K562 (cell line): ENCODE measurements around the gene FIGLA. TPM values are rescaled to one million over a fixed set of nuclear protein-coding genes. Genes with fewer than 3 reads are reported as not detected.

Source experiments
- ADNP ChIP-seq: fragments of 200-800 bp; sonication (Bioruptor generic); IDR thresholded peaks from 2 replicates; pipeline ENCODE4 v1.6.1; 2016; ENCODE audit warnings: missing genetic modification characterization, missing compliant biosample characterization
- CHD2 ChIP-seq: IDR thresholded peaks from 2 replicates; pipeline ENCODE4 v1.6.1; 2011; ENCODE audit warnings: low read depth, low read length
- FUS ChIP-seq: fragments of 200-400 bp; formaldehyde crosslinking; optimal IDR thresholded peaks from 2 replicates; pipeline ENCODE3; 2017; ENCODE audit warnings: low read depth, low read length
- HNRNPH1 ChIP-seq: fragments of 200-400 bp; formaldehyde crosslinking; optimal IDR thresholded peaks from 2 replicates; pipeline ENCODE3; 2017; ENCODE audit warnings: low read depth, mild to moderate bottlenecking, low read length, moderate library complexity
- MEF2D ChIP-seq: conservative IDR thresholded peaks from 2 replicates; pipeline ENCODE4 v1.6.1; 2016; ENCODE audit warnings: low read depth, missing genetic modification characterization, missing compliant biosample characterization
- MTA1 ChIP-seq: fragments of 450-650 bp; IDR thresholded peaks from 2 replicates; pipeline ENCODE4 v1.6.1; 2017; ENCODE audit warnings: borderline replicate concordance
- MTA2 ChIP-seq: fragments of 450-650 bp; IDR thresholded peaks from 2 replicates; pipeline ENCODE4 v1.6.1; 2016; ENCODE audit warnings: low read depth
- NBN ChIP-seq: fragments of 450-650 bp; IDR thresholded peaks from 2 replicates; pipeline ENCODE4 v1.6.1; 2016; ENCODE audit warnings: low read depth, mild to moderate bottlenecking
- NR2C2 ChIP-seq, 2 experiments: fragments of 200-800 bp in 1 of 2; sonication (Bioruptor generic) in 1 of 2; sonication (generic) in 1 of 2; formaldehyde crosslinking in 1 of 2; IDR thresholded peaks; 2 replicates each; pipeline versions ENCODE4 v1.6.1 to v1.8.0; 2016 to 2022; ENCODE audit warnings: mild to moderate bottlenecking in 1 of 2, missing compliant biosample characterization in 1 of 2, missing genetic modification characterization in 1 of 2, missing genetic modification reagents in 1 of 2
- RBM15 ChIP-seq: fragments of 200-400 bp; formaldehyde crosslinking; IDR thresholded peaks from 2 replicates; pipeline ENCODE4 v1.6.1; 2018; ENCODE audit warnings: mild to moderate bottlenecking, low read length, moderate library complexity; ENCODE audit not compliant: insufficient read depth
- SIN3A ChIP-seq, 2 experiments: fragments of 150-350 bp in 1 of 2; IDR thresholded peaks; 2 replicates each; pipeline ENCODE4 v1.6.1; 2011 to 2016; ENCODE audit warnings: borderline replicate concordance in 2 of 2, low read depth in 2 of 2, low read length in 2 of 2, mild to moderate bottlenecking in 2 of 2, moderate library complexity in 2 of 2; ENCODE audit not compliant: control insufficient read depth in 1 of 2
- TAF9B ChIP-seq: fragments of 450-650 bp; IDR thresholded peaks from 2 replicates; pipeline ENCODE4 v1.6.1; 2018; ENCODE audit warnings: mild to moderate bottlenecking; ENCODE audit not compliant: partially characterized antibody
- polyA plus RNA-seq, 8 experiments: library from polyadenylated mRNA; depleted of rRNA in 4 of 8; stranded (reverse) in 5 of 8; unstranded in 3 of 8; fragments of >200 nt; fragmentation: Nextera tagmentation in 2 of 8; fragmentation: Illumina TruSeq in 1 of 8; extraction: Ambion mirVana in 2 of 8; extraction: Trizol in 1 of 8; gene quantifications; 2 replicates each; pipeline versions ENCODE4 v1.2.1 to v1.2.3, GENCODE V29; 2011 to 2014; ENCODE audit warnings: inconsistent platforms in 1 of 8, missing spikeins in 1 of 8
- total RNA-seq, 7 experiments: library from RNA; depleted of rRNA in 6 of 7; stranded (reverse); fragments of >200 nt in 6 of 7; fragmentation: Illumina TruSeq in 2 of 7; extraction: Trizol in 2 of 7; gene quantifications; 2 replicates each; pipeline versions ENCODE4 v1.2.1 to v1.2.3, GENCODE V29; 2011 to 2021; ENCODE audit warnings: low replicate concordance in 1 of 7
- TF ChIP-seq, protein P1 (sequence below): fragments of 450-650 bp; formaldehyde crosslinking; IDR thresholded peaks from 2 replicates; pipeline ENCODE4 v1.4.0; 2022; ENCODE audit warnings: missing genetic modification characterization
- TF ChIP-seq, protein P2 (sequence below), 2 experiments: fragments of 450-650 bp; IDR thresholded peaks; 2 replicates each; pipeline ENCODE4 v1.6.1; 2018; ENCODE audit warnings: mild to moderate bottlenecking in 2 of 2, low read depth in 1 of 2; ENCODE audit not compliant: partially characterized antibody in 2 of 2
- TF ChIP-seq, protein P3 (sequence below): fragments of 250-450 bp; sonication (Bioruptor Pico); IDR thresholded peaks from 2 replicates; pipeline ENCODE4 v1.5.0; 2022; ENCODE audit warnings: mild to moderate bottlenecking
- TF ChIP-seq, protein P4 (sequence below): fragments of 250-450 bp; sonication (Bioruptor Pico); IDR thresholded peaks from 2 replicates; pipeline ENCODE4 v1.4.0; 2020; ENCODE audit warnings: borderline replicate concordance
- TF ChIP-seq, protein P5 (sequence below): fragments of 450-650 bp; conservative IDR thresholded peaks from 2 replicates; pipeline ENCODE4 v1.6.1; 2016; ENCODE audit warnings: missing genetic modification characterization, low read depth, mild to moderate bottlenecking, control low read depth, missing compliant biosample characterization

Gene FIGLA
- total and polyA plus RNA-seq, 9 of the 15 experiments (the other 6 are each of a cell fraction or from before 2014, with no cell fraction given), result not detected

DNA sequence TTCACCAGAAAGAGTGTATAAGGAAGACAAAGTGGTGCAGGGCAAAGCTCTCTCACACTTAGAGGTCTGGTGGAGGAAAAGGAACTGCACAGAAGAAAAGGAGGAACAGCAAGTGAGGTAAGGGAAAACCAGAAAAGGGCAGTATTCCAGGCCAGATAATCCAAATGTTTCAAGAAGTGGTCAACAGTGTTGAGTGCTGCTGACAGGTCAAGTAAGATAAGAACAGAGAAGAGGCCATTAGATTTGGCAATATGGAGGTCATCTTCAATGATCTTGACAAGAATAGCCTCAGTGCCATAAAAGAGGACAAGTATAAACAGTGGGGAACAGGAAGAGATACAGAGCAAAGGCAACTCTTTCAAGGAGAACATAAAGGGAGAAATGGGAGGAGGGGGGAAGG is 37.4 kb downstream of the FIGLA start (continued):
- TF ChIP-seq CHD2 (no peak), RBM15 (no peak), TAF9B (no peak), NBN (peak; percentile 60; the same call in 1 of the 2 replicates), ADNP (tag) (no peak), MTA2 (0 out of 2 replicates have a peak, but pooled peaks have one; percentile 19), SIN3A (IDR thresholded peaks at IDR 0.05; ENCODE audit: borderline replicate concordance in 2 of 2, control insufficient read depth in 1 of 2, low read depth in 2 of 2, low read length in 2 of 2) (no peak), MEF2D (peak; percentile 63; the same call in 1 of the 2 replicates), NR2C2 (CRISPR knock-in tag; IDR thresholded peaks at IDR 0.05) (no peak), NR2C2 (tag; IDR thresholded peaks at IDR 0.05) (peak; percentile 47), HNRNPH1 (no peak), FUS (no peak), MTA1 (peak; percentile 82; the same call in 1 of the 2 replicates)
- TF ChIP-seq, protein P1, sequence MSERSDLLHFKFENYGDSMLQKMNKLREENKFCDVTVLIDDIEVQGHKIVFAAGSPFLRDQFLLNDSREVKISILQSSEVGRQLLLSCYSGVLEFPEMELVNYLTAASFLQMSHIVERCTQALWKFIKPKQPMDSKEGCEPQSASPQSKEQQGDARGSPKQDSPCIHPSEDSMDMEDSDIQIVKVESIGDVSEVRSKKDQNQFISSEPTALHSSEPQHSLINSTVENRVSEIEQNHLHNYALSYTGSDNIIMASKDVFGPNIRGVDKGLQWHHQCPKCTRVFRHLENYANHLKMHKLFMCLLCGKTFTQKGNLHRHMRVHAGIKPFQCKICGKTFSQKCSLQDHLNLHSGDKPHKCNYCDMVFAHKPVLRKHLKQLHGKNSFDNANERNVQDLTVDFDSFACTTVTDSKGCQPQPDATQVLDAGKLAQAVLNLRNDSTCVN (CRISPR knock-in tag), result no peak
- TF ChIP-seq, protein P2, sequence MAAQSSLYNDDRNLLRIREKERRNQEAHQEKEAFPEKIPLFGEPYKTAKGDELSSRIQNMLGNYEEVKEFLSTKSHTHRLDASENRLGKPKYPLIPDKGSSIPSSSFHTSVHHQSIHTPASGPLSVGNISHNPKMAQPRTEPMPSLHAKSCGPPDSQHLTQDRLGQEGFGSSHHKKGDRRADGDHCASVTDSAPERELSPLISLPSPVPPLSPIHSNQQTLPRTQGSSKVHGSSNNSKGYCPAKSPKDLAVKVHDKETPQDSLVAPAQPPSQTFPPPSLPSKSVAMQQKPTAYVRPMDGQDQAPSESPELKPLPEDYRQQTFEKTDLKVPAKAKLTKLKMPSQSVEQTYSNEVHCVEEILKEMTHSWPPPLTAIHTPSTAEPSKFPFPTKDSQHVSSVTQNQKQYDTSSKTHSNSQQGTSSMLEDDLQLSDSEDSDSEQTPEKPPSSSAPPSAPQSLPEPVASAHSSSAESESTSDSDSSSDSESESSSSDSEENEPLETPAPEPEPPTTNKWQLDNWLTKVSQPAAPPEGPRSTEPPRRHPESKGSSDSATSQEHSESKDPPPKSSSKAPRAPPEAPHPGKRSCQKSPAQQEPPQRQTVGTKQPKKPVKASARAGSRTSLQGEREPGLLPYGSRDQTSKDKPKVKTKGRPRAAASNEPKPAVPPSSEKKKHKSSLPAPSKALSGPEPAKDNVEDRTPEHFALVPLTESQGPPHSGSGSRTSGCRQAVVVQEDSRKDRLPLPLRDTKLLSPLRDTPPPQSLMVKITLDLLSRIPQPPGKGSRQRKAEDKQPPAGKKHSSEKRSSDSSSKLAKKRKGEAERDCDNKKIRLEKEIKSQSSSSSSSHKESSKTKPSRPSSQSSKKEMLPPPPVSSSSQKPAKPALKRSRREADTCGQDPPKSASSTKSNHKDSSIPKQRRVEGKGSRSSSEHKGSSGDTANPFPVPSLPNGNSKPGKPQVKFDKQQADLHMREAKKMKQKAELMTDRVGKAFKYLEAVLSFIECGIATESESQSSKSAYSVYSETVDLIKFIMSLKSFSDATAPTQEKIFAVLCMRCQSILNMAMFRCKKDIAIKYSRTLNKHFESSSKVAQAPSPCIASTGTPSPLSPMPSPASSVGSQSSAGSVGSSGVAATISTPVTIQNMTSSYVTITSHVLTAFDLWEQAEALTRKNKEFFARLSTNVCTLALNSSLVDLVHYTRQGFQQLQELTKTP (IDR thresholded peaks at IDR 0.05; ENCODE audit: low read depth in 1 of 2, partially characterized antibody in 2 of 2), result peak in 1 of 2 experiments; percentile 48
- TF ChIP-seq, protein P3, sequence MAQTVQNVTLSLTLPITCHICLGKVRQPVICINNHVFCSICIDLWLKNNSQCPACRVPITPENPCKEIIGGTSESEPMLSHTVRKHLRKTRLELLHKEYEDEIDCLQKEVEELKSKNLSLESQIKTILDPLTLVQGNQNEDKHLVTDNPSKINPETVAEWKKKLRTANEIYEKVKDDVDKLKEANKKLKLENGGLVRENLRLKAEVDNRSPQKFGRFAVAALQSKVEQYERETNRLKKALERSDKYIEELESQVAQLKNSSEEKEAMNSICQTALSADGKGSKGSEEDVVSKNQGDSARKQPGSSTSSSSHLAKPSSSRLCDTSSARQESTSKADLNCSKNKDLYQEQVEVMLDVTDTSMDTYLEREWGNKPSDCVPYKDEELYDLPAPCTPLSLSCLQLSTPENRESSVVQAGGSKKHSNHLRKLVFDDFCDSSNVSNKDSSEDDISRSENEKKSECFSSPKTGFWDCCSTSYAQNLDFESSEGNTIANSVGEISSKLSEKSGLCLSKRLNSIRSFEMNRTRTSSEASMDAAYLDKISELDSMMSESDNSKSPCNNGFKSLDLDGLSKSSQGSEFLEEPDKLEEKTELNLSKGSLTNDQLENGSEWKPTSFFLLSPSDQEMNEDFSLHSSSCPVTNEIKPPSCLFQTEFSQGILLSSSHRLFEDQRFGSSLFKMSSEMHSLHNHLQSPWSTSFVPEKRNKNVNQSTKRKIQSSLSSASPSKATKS (CRISPR knock-in tag), result no peak
- TF ChIP-seq, protein P4, sequence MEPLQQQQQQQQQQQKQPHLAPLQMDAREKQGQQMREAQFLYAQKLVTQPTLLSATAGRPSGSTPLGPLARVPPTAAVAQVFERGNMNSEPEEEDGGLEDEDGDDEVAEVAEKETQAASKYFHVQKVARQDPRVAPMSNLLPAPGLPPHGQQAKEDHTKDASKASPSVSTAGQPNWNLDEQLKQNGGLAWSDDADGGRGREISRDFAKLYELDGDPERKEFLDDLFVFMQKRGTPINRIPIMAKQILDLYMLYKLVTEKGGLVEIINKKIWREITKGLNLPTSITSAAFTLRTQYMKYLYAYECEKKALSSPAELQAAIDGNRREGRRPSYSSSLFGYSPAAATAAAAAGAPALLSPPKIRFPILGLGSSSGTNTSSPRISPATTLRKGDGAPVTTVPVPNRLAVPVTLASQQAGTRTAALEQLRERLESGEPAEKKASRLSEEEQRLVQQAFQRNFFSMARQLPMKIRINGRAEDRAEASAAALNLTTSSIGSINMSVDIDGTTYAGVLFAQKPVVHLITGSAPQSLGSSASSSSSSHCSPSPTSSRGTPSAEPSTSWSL (CRISPR knock-in tag), result no peak
- TF ChIP-seq, protein P5, sequence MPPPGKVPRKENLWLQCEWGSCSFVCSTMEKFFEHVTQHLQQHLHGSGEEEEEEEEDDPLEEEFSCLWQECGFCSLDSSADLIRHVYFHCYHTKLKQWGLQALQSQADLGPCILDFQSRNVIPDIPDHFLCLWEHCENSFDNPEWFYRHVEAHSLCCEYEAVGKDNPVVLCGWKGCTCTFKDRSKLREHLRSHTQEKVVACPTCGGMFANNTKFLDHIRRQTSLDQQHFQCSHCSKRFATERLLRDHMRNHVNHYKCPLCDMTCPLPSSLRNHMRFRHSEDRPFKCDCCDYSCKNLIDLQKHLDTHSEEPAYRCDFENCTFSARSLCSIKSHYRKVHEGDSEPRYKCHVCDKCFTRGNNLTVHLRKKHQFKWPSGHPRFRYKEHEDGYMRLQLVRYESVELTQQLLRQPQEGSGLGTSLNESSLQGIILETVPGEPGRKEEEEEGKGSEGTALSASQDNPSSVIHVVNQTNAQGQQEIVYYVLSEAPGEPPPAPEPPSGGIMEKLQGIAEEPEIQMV (tag), result no peak
